Nephron (organoid): Measurements from ENCODE around the gene FAM219A.

Experiments used
- H3K27ac Mint-ChIP-seq, 3 experiments: 2 replicates each; pipeline ENCODE4 v1.8.0; 2020; ENCODE audit warnings: mixed read lengths in 3 of 3, mild to moderate bottlenecking in 2 of 3, moderate library complexity in 1 of 3
- H3K27me3 Mint-ChIP-seq: 2 replicates; pipeline ENCODE4 v1.8.0; 2021; ENCODE audit warnings: low read depth, mild to moderate bottlenecking, moderate library complexity, mixed read lengths
- H3K36me3 Mint-ChIP-seq: 2 replicates; pipeline ENCODE4 v1.8.0; 2020; ENCODE audit warnings: low read depth, mixed read lengths
- H3K4me1 Mint-ChIP-seq: 2 replicates; pipeline ENCODE4 v1.8.0; 2020; ENCODE audit warnings: mixed read lengths
- H3K4me3 Mint-ChIP-seq, 3 experiments: 2 replicates each; pipeline ENCODE4 v1.8.0; 2020; ENCODE audit warnings: mild to moderate bottlenecking in 3 of 3, mixed read lengths in 3 of 3, moderate library complexity in 2 of 3
- H3K9me3 Mint-ChIP-seq: 2 replicates; pipeline ENCODE4 v1.8.0; 2020; ENCODE audit warnings: mixed read lengths
- TF ChIP-seq, protein P1 (sequence below), 3 experiments: fragments of 200-600 bp; sonication (generic); IDR thresholded peaks; one replicate each; pipeline ENCODE4 v1.5.0; 2021; ENCODE audit warnings: antibody characterized with exemption in 3 of 3; ENCODE audit not compliant: unreplicated experiment in 3 of 3

The FAM219A gene, protein sequence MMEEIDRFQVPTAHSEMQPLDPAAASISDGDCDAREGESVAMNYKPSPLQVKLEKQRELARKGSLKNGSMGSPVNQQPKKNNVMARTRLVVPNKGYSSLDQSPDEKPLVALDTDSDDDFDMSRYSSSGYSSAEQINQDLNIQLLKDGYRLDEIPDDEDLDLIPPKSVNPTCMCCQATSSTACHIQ

DNA sequence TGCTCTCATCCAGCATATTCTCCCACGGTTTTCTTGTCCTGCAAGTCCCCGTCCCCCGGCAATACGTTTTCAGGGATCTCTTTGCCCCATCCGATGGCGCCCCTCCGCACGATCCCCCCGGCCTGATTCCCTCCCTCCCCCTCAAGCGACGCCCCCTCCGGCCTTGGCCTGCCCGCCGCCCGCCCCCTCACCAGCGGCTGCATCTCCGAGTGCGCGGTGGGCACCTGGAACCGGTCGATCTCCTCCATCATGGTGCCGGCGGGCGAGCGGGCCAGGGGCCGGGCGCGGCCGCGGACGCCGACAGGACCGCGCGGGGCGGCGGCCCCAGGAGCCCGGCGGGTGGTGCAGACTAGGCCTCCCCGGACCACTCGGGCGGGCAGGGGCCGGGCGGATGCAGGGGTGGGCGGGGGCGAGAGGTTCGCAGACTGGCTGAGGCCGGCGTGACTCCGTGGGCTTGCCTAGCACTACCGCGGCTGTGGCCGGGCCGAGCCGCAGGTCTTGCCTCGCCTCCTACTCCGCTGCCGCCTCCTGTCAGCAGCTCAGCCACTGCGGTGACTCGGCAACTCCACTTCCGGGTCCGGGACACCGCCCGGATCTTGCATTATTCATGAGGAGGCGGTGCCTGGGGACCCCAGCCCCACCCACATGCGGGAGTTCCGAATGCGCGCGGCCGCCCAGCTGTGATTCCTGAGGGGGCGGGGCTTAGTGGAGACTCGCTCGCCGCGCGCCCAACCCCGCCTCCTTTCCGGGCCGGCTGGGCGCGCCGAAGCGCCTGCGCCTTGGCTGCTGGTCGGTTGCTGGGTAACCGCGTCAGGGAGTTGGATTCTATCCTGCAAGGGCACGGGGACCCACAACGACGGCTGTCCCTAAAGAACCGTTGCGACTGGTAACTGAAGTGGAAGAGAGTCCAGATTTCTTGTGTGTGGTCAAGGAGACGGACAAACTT lies at the start of gene FAM219A, which contains the start of gene DNAI1:
FAM219A (minus strand) TSS at position 558 of the 946 bp plus-strand sequence; CDS start at position 251, 307 bp downstream.
DNAI1 (plus strand) TSS at position 793 of the 946 bp plus-strand sequence. CDS start 201 bp downstream, outside the sequence.
- peaks cover 30% of the 10 kb centered on the region for H3K27me3 Mint-ChIP-seq
- peak within 1 kb of the TSS; percentile 94 to 95 (median 95) for H3K4me3 Mint-ChIP-seq
- H3K4me1 Mint-ChIP-seq = peaks cover 16% of the 10 kb centered on the region
- TF ChIP-seq, protein P1, sequence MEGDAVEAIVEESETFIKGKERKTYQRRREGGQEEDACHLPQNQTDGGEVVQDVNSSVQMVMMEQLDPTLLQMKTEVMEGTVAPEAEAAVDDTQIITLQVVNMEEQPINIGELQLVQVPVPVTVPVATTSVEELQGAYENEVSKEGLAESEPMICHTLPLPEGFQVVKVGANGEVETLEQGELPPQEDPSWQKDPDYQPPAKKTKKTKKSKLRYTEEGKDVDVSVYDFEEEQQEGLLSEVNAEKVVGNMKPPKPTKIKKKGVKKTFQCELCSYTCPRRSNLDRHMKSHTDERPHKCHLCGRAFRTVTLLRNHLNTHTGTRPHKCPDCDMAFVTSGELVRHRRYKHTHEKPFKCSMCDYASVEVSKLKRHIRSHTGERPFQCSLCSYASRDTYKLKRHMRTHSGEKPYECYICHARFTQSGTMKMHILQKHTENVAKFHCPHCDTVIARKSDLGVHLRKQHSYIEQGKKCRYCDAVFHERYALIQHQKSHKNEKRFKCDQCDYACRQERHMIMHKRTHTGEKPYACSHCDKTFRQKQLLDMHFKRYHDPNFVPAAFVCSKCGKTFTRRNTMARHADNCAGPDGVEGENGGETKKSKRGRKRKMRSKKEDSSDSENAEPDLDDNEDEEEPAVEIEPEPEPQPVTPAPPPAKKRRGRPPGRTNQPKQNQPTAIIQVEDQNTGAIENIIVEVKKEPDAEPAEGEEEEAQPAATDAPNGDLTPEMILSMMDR (IDR thresholded peaks at IDR 0.05; ENCODE audit: unreplicated experiment in 3 of 3) = no peak
- no peaks in the 10 kb centered on the region for H3K36me3 Mint-ChIP-seq
- H3K27ac Mint-ChIP-seq = peak within 1 kb of the TSS; percentile 20 to 81 (median 81)
- no peaks in the 10 kb centered on the region for H3K9me3 Mint-ChIP-seq

DNA sequence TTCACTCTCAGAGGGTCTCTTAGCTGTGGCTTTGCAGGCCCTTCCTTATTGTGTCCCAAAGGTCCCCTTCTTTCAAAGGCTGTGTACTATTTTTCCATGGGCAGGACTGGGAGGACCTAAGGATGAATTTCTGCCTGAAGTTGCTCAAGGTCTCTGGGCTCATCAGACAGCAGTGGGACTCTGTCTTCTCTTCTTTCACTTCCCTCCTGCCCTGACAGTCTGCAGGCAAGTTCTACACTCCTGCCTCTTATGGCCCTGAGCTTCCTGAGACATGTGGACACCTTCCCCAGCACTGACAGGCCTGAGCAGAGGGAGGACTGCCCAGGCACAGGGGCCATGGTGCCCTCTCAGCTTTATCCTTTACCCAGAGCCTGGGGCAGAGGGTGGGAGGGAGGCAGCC lies 49.6 kb upstream of the FAM219A start:
- Mint-ChIP-seq H3K36me3 (no peaks in the 10 kb centered on the region), H3K4me3 (no peak overlapping the region), H3K27me3 (peaks cover 27% of the 10 kb centered on the region), H3K27ac (no peak overlapping the region), H3K4me1 (peaks cover 29% of the 10 kb centered on the region), H3K9me3 (no peaks in the 10 kb centered on the region)
- TF ChIP-seq, protein P1 (IDR thresholded peaks at IDR 0.05; ENCODE audit: unreplicated experiment in 3 of 3) = no peak

DNA sequence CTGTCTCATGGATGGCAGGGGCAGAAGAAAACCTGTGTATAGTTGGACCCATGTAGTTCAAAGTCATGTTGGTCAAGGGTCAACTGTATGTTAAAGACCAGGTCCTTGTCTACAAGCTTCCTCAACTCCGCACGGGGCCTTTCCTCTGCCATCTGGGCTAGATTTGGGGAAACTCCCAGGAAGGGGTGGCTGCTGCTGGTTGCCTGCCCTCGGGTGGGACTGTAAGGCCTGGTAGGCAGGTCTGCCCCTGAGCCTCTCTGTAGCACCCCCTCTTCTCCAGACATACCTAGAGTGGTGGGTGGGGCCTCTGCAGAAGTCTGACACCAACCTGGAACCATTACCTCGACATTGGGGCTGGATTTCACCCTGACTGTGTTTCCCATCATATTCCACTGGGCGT lies 49.2 kb upstream of the FAM219A start:
- no peak overlapping the region for H3K27ac Mint-ChIP-seq
- H3K36me3 Mint-ChIP-seq = no peaks in the 10 kb centered on the region
- TF ChIP-seq, protein P1 (IDR thresholded peaks at IDR 0.05; ENCODE audit: unreplicated experiment in 3 of 3) = no peak
- peaks cover 30% of the 10 kb centered on the region for H3K27me3 Mint-ChIP-seq
- H3K9me3 Mint-ChIP-seq = no peaks in the 10 kb centered on the region
- peaks cover 25% of the 10 kb centered on the region for H3K4me1 Mint-ChIP-seq
- no peak overlapping the region for H3K4me3 Mint-ChIP-seq

DNA sequence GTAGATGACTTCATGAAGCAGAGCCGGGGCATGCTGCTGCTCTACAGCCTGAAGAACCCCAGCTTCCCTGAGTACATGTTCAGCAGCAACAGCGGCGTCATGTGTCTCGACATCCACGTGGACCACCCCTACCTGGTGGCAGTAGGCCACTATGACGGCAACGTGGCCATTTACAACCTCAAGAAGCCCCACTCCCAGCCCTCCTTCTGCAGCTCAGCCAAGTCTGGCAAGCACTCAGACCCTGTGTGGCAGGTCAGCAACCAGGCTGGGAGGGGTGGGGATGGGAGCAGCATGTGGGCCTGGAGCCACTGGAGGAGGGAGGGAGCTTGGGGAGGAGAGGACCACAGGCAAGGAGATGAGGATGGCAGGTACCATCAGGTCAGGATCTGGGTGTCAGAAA lies 48.3 kb upstream of the FAM219A start:
- Mint-ChIP-seq H3K4me1 (peaks cover 22% of the 10 kb centered on the region), H3K27me3 (peaks cover 29% of the 10 kb centered on the region), H3K36me3 (no peaks in the 10 kb centered on the region), H3K9me3 (no peaks in the 10 kb centered on the region), H3K4me3 (no peak overlapping the region), H3K27ac (no peak overlapping the region)
- TF ChIP-seq, protein P1 (IDR thresholded peaks at IDR 0.05; ENCODE audit: unreplicated experiment in 3 of 3) = no peak

DNA sequence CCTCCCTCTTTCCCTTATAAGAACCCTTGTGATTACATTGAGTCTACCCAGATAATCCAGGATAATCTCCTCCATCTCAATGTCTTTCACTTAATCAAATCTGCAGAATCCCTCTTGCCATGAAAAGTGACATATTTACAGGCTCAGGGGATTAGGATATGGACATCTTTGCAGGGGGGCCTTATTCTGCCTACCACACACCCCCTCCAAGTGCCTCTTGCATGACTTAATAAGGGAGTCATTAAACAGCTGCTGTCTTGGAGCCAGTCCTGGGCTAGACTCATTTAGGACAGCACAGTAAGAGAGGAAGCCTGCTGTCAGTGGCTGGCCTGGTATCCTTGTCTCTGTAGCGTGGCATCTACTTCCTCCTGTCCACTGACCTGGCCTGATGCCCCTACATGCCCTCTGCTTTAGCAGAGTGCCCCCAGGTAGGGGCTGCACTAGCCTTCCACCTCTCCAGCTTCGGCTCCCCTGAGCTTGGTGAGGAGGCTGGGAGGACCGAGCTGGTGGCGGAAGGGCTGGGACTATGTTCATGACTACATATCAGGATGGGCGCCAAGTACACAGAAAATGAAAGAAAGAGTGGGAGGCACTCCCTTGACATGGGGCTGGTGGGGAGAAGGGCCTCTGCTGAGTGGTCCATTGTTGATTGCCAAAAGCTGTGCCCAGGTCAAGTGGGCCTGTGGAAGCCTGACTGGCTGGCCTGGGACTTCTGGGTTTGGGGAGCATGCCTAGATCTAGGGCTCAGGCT lies 47.2 kb upstream of the FAM219A start:
- Mint-ChIP-seq H3K27ac (no peak overlapping the region), H3K36me3 (no peaks in the 10 kb centered on the region), H3K27me3 (peaks cover 30% of the 10 kb centered on the region), H3K9me3 (no peaks in the 10 kb centered on the region), H3K4me3 (no peak overlapping the region), H3K4me1 (peaks cover 13% of the 10 kb centered on the region)
- TF ChIP-seq, protein P1 (IDR thresholded peaks at IDR 0.05; ENCODE audit: unreplicated experiment in 3 of 3) = no peak
